ENCODE results near the gene SELENOO. TPM values are rescaled to one million over a fixed set of nuclear protein-coding genes. Genes with fewer than 3 reads are reported as not detected.

Gene SELENOO
- total RNA-seq, 1 experiment from 2014 or later: 27.8 TPM

DNA sequence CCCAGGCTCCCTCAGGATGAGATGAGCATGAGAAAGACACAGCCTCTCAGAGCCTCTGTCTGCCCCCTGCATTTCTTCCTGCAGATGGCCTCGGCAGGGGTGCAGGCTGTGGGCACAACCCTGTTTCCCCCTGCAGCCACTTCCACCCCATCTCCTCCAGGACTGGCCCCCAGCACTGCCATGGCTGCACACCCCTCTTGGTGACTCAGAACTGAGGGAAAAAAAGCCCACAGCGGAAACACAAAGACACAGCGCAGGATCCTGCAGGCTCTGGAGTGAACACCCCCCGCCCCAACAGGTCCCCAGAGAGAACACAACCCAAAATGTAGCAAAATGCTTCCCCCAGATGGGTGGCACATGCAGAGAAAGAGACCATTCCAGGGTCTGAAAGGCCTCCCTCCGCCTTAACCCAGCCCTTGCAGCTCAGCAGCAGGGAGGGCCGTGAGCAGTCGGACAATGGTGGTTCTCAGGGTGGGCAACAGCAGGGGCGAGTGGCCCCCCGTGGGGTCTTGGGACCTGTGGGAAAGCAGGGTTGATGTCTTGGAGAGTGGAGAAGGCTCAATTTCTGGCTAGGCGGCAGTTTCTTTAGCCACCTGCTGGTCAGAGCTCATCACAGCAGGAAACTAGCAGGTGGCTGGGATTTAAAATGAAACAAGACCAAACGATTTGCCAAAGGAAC is 36.1 kb downstream of the SELENOO start:
- H3K27me3 ChIP-seq (ENCODE audit: control insufficient read depth, insufficient read depth, low read length): no peaks in the 10 kb centered on the region
- H3K4me3 ChIP-seq (ENCODE audit: insufficient read depth, low read depth, low read length): no peak overlapping the region
- DNase-seq: peak; percentile 84
- H3K36me3 ChIP-seq (replicated peaks; ENCODE audit: control insufficient read depth, insufficient read depth, low read length): peaks cover 2% of the 10 kb centered on the region; the same call in 1 of the 2 replicates

DNA sequence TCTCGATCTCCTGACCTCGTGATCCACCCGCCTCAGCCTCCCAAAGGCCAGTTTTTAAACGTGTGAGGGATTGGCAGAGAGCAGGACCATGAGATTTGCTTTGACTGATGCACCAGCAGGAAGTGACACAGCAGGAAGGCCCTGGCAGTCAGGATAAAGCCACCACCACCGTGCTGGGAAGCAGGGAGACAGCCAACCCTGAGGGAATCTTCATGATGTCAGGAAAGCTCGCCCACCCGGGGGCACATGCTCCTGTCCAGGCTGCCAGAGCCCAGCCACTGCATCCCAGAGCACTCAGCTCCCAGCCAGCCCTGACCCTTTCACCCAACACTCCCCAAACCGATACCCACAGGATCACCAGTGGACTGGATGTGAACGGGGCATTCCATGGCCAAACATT is 37.9 kb downstream of the SELENOO start:
- DNase-seq: no peak
- no peaks in the 10 kb centered on the region for H3K27me3 ChIP-seq (ENCODE audit: control insufficient read depth, insufficient read depth, low read length)
- no peak overlapping the region for H3K4me3 ChIP-seq (ENCODE audit: insufficient read depth, low read depth, low read length)
- peaks cover 2% of the 10 kb centered on the region; the same call in 1 of the 2 replicates for H3K36me3 ChIP-seq (replicated peaks; ENCODE audit: control insufficient read depth, insufficient read depth, low read length)

DNA sequence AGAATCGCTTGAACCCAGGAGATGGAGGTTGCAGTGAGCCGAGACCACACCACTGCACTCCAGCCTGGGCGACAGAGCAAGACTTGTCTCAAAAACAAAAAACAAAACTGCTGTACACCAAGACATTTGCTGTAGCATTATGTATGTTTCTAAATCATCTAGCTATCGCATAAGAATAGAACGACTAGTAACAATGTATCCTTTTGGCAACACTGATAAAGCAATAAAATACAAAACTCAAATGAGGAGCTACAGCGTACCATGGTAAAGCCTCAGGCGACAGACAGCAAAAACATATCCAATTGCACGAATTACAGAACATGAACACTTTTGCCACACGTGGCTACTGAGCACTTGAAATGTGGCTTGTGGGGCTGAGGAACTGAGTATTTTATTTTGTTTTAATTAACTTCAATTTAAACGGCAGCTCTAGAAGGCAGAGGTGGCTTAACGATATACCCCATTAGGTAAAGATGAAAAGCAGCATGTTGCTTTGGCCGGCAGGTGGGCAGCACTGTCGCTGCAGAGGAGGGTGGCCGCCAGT is 41.7 kb downstream of the SELENOO start:
- no peak for DNase-seq
- H3K4me3 ChIP-seq (ENCODE audit: insufficient read depth, low read depth, low read length): no peak overlapping the region
- peaks cover 8% of the 10 kb centered on the region for H3K36me3 ChIP-seq (replicated peaks; ENCODE audit: control insufficient read depth, insufficient read depth, low read length)
- H3K27me3 ChIP-seq (ENCODE audit: control insufficient read depth, insufficient read depth, low read length): no peaks in the 10 kb centered on the region

DNA sequence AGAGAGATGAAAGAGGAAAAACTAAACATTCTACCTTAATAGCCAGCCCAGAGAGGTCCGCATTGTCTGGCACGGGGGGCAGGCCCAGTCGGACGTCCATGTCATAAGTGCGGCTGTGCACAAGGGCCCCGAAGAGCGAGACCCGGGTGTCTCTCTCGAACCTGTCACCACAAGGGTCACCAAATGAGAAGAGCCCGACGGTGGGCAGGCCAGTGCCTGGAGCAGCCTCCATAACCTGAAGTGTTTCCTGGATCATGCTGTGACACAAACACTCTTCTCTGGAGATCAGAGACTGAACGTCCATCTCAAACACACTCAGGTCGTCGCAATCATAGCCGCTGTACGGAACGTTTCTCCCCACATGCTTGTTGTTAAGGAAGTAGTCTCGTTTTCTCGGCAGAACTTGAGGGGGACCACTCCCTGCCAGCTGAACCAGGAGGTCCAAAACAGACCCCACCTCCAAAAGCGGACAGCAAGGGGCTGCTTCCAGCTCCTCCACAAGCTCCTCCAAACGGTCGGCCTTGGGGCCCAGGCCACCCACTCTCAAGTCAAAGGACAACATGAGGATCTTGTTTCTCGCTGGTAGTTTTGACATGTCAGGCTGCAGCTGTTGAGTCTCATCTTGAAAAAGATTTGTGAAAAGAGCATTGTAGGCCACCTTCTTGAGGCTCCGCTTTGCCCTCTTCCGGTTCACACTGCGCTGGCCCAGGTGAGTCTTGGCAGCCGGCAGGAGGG is 43.0 kb downstream of the SELENOO start:
- no peaks in the 10 kb centered on the region for H3K27me3 ChIP-seq (ENCODE audit: control insufficient read depth, insufficient read depth, low read length)
- H3K36me3 ChIP-seq (replicated peaks; ENCODE audit: control insufficient read depth, insufficient read depth, low read length): peaks cover 8% of the 10 kb centered on the region
- no peak for DNase-seq
- H3K4me3 ChIP-seq (ENCODE audit: insufficient read depth, low read depth, low read length): peak overlapping the region; percentile 96

DNA sequence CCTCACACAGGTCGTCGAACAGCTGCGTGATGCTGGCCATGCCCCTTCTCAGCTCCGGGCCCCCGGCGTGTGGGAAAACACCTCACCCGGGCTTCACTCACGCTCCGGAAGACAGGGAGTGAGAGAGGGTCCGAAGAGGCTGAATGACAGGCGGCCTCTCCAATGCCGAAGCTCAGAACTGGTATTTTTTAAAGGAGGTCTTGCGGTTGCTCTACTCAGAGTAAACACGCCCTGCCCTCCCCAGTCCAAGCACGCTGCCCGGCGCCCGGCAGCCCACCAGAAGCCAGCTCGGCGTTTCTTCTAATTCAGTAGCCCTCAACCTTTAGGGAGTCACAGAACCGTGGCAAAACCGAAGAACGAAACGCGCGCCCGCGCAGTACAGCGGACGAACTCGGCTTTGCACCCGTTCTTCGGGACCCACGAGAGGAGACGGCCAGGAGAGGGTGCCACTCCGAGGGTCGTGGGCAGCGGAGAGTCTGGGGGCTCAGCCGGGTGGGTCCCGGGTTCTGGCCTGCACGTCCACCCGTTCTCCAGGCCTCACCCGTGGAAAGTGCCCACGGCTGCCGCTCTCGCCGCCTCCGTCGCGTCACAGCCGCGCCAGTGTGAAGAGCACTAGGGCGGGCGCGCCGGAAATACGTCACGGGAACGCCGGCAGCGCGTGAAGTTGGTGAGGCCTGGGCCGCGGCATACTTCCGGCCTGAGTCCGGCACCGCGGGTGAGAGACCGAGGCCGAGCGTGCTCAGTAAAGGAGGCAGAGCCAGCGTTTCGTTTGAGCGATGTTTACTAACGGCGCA is 43.8 kb downstream of the SELENOO start, which contains the start of gene TUBGCP6:
TSS of gene TUBGCP6 (minus strand) at position 604 of the 794 bp plus-strand sequence. CDS start at position 40, 564 bp downstream.
- Histone ChIP-seq H3K27me3 (ENCODE audit: control insufficient read depth, insufficient read depth, low read length) (no peaks in the 10 kb centered on the region), H3K4me3 (ENCODE audit: insufficient read depth, low read depth, low read length) (peak within 1 kb of the TSS; percentile 96), H3K36me3 (replicated peaks; ENCODE audit: control insufficient read depth, insufficient read depth, low read length) (peaks cover 8% of the 10 kb centered on the region)
- peak; percentile 98 for DNase-seq

DNA sequence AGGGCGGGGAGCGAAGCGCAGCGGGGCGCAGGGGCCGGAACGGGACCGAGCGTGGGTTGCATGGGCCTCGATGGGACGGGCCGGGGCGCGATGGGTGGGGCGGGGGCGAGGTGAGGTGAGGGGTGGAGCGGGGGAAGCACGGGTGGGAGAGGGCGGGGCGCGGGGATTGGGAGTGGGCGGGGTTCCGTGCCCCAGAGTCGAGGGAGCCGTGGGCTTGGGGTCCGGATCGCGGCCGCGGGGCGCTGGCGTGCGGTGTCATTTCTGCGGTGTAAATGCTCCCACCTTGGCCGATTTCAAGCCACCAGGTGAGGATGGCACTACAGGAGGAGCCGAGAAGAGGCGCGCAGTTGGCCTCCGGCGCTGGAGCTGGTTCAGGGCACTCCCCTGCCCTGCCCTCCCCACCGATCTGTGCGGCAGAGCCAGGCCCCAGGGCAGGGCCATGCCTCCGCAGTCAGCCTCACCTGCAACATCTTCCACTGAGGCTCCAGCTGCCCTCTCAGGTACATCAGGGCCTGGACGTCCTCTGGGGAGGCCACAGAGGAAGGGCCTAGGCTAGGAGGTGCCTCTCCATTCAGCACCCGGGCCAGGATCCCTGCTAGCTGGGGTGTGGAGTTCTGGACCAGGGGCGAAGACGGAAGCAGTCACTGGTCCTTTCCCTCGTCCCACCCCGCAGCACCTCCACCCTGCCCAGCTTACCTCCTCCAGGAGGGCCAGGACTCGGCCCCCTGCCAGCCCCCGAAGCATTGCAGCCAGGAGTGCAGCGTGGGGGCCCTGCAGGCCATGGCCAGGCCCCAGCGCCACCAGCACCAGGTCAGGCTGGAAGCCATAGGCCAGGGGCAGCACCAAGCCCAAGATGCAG is 44.6 kb downstream of the SELENOO start:
- no peak for DNase-seq
- Histone ChIP-seq H3K4me3 (ENCODE audit: insufficient read depth, low read depth, low read length) (peak overlapping the region; percentile 96), H3K27me3 (ENCODE audit: control insufficient read depth, insufficient read depth, low read length) (no peaks in the 10 kb centered on the region), H3K36me3 (replicated peaks; ENCODE audit: control insufficient read depth, insufficient read depth, low read length) (peaks cover 6% of the 10 kb centered on the region)

DNA sequence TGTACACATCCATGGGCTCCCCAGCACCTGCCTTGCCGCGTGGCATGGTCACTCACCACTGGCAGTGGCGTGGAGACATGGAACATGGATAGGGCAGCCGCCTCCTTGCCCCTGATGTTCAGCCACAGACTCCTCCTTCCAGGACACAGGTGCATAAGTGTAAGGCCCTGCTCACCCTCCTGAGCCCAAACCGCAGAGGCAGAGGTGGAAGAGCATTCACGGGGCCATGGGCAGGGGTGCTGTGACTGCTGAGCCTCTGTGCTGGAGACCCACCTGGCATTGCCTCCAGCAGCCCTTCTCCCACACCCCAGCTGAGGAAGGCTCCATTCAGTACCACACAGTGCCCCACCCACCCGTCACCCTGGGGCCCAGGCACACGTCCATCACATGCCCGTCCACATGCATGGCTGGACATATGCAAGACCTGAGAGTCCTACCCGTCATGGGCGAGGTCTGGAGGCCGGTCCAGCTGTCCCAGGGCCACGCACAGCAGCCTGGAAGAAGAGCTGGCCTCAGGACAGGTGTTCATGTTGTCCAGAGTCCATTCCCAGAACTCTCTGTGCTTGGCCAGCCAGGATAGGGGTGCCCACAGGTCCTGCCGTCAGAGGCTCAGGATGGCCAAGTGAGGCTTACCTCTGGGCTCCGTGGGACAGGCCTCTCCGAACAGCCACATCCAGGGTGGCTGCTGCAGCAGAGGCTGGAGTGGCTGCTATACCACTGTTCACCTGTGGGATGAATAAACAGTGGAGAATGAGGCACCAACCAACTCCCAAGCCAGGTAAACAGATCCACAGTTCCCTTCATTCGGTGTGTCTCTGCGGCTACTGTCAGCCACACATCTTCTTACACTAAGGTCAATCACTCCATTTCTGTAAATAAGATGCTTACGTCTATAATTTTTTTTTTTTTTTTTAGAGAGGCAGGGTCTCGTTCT is 45.7 kb downstream of the SELENOO start:
- no peak overlapping the region for H3K4me3 ChIP-seq (ENCODE audit: insufficient read depth, low read depth, low read length)
- no peaks in the 10 kb centered on the region for H3K27me3 ChIP-seq (ENCODE audit: control insufficient read depth, insufficient read depth, low read length)
- H3K36me3 ChIP-seq (replicated peaks; ENCODE audit: control insufficient read depth, insufficient read depth, low read length): peaks cover 6% of the 10 kb centered on the region
- peak; percentile 75 for DNase-seq

DNA sequence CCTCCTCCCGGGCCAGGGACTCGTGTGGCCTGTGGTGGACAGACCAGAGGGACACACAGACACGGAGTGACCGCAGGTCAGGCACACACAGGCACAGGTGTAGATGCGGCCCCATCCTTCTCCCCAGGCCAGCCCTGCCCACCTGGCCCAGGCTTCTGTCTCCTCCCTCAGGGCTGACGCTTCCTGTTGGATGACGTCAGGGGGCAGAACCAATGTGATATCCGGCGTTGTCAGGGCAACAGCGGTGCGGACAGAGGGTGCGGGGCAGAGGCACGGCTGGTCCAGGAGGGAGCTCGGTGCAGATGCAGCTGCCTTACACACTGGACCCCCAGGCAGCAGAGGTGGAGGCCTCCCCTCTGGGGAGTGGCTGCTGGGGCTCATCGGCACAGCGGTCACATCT is 46.9 kb downstream of the SELENOO start:
- H3K4me3 ChIP-seq (ENCODE audit: insufficient read depth, low read depth, low read length): no peak overlapping the region
- peak; percentile 92 for DNase-seq
- H3K36me3 ChIP-seq (replicated peaks; ENCODE audit: control insufficient read depth, insufficient read depth, low read length): peaks cover 6% of the 10 kb centered on the region
- H3K27me3 ChIP-seq (ENCODE audit: control insufficient read depth, insufficient read depth, low read length): no peaks in the 10 kb centered on the region

DNA sequence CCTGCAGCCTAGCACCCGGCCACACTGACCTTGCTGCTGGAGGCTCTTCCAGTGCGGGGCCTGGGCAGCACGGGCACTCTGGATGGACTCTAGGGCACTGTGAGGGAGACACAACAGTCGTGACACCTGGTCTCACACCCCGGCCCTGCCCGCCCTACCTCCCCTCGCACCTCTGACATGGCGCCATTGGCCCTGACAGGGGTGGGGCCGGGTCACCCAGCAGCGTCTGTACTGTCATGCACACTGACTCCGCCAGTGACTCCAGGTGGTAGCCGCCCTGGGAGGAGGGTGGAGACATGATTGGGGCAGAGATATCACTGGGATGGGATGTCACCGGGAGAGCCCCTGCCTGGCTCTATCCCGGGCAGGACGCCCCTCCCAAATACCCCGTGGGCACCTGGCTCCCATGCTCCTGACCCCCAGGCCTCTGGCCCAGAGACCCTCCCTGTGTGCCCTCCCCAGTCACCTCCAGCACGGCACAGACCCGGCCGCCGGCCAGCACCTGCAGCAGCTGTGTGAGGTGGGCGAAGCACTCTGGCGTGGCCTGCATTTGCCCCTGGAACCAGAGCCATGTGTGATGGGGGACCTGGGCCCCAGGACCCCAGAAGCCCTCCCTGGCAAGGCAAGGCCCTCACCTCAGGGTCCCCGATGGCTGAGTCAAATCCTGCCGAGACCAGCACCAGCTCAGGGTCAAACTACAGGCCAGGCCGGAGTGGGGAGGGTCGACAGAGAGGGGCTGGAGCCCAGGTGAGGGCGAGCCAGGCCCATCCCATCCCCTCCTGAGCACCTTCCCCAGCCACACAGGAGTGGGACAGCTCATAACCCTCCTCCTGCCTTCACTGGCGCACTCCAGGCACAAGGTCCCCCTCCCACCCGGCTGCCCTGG is 47.6 kb downstream of the SELENOO start:
- Histone ChIP-seq H3K4me3 (ENCODE audit: insufficient read depth, low read depth, low read length) (no peak overlapping the region), H3K36me3 (replicated peaks; ENCODE audit: control insufficient read depth, insufficient read depth, low read length) (peaks cover 6% of the 10 kb centered on the region), H3K27me3 (ENCODE audit: control insufficient read depth, insufficient read depth, low read length) (no peaks in the 10 kb centered on the region)
- DNase-seq: no peak

DNA sequence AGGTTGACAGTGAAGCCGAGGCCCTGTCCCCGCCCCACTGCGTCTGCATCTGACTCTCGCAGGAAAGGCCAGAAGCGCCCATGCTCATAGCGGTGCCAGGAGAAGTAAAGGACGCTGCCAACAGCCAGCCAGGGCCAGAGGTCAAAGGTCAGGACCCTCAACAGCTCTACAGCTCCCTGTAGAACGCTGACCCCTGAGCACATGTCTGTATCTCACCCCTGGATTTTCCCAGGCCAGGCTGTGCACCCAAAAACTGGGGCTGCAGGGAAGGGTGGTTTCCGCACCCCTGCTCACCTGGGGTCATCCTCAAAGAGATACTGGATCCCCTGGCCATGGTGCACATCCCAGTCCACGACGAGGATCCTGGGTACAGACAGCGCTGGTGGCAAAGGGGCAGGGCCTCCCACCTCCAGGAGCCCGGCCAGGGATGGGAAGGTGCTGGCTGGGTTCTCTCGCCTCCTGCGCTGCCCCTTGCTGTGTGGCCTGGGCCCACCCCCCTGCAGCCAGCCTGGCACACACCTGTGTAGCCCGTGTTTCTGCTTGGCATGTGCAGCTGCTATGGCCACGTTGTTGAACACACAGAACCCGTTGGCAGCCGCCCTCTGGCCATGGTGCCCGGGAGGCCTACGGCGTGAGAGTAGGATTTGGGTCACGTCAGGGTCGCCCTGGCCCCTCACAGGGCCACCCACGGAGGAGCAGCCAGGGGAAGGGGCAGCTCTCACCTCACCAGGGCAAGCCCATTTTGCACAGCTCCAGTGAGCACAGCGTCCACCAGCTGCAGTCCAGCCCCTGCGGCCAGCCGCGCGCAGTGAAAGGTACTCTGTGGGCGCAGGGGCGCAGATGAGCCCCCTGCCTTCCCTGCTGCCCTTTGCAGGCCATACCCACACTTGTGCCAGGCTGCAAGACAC is 48.8 kb downstream of the SELENOO start:
- Histone ChIP-seq H3K4me3 (ENCODE audit: insufficient read depth, low read depth, low read length) (no peak overlapping the region), H3K27me3 (ENCODE audit: control insufficient read depth, insufficient read depth, low read length) (no peaks in the 10 kb centered on the region), H3K36me3 (replicated peaks; ENCODE audit: control insufficient read depth, insufficient read depth, low read length) (peaks cover 6% of the 10 kb centered on the region)
- DNase-seq: no peak

DNA sequence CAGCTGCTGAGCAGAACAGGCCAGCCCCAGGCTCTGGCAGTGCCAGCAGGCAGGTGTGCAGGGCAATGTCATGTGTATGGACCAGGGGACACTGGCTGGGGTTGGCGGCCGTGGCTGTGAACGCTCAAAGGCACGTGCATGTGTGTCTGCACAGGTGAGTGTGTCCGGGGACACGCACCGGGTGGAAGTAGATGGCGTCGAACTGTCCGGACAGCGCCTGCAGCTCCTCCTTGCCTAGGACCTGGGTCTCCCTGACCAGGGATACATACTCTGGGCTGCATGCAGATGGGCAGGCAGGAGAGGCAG is 49.4 kb downstream of the SELENOO start:
- DNase-seq: no peak
- H3K4me3 ChIP-seq (ENCODE audit: insufficient read depth, low read depth, low read length): no peak overlapping the region
- H3K27me3 ChIP-seq (ENCODE audit: control insufficient read depth, insufficient read depth, low read length): no peaks in the 10 kb centered on the region
- peaks cover 6% of the 10 kb centered on the region for H3K36me3 ChIP-seq (replicated peaks; ENCODE audit: control insufficient read depth, insufficient read depth, low read length)

Measured in H7 (cell line).